GM19240 (cell line): ENCODE results near the gene RAB3GAP1.
"Not testable (repeated sequence)": the region's sequence is repeated elsewhere in the genome, so short reads cannot be mapped to it uniquely, and the experiment has no call there.

Experiments used
- DNase-seq: peaks from one replicate; pipeline ENCODE4 v3.0.0; 2011; ENCODE audit warnings: low spot score; ENCODE audit not compliant: insufficient read length

The RAB3GAP1 gene

GRCh38 chr2:135052042-135052876 is at the start of gene RAB3GAP1:
TSS of gene RAB3GAP1 (plus strand) at chr2:135052292. CDS start at chr2:135052308, 16 bp downstream.
- DNase-seq = peak; percentile 74

DNA sequence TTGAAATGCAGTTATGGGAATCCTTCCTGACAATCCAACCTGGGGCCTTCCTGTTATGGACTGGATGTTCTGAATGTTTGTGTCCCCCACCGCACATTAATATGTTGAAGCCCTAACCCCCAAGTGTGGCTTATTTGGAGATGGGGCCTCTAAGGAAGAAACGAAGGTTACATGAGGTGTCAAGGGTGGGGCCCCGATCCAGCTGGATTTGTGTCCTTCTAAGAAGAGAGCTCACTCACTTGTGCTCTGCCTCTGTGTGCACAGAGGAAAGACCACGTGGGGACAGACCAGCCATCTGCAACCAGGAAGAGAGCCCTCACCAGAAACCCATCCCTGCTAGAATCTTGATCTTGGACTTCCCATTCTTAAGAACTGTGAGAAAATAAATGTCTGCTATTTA is 49.3 kb upstream of the RAB3GAP1 start:
- DNase-seq = no peak

DNA sequence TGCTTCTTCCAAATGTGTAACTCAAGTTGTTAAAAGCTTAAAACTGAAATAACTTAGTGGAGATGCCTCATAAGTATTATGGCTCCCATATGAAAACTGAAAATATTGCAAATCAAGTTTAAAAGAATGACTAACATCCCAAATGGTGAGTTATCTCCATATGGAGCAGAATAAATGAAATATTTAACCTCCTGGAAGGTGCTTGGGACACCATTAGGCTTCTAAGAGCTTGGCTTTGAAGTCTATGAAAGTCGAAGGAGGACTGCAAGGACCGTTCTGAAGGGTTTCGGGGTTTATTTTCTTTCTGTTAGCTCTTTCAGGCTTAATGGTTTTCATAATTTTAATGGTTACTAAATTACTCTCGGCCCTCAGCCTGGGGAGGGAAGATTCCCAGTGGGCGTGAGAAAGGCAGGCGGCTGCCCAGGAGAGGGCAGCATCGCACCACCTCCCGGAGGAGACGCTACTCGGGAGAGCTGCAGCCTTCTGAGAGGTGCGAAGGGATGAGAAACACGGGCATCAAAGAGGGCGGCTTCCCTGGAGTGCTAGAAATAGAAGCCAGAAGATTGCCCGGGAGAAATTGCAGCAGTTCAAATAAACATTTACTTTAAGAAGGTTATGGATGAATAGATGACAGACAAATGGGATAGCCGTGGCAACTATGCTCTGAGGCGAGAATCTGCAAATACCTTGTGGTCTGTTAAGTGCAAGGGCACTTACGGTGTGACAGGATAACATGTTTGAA is 47.9 kb upstream of the RAB3GAP1 start:
- peak; percentile 63 for DNase-seq

DNA sequence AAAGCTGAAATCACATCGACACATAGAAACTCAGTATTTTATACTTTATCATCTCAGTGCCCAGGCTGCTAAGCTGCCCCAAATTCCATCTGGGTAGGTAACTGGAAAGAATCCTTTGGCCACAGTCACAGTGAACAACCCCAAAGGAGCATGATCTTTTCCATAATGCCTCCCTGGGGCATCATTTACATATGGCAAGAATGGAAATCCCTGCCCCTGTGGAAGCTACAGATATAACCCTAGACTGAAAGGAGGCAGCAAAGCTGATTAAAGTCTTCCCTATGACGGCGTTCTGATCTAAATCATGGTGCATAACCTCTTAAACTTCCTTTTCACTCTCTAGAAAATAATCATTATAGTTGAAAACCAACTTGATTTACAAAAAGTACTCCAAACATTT is 46.3 kb upstream of the RAB3GAP1 start:
- DNase-seq = no peak

DNA sequence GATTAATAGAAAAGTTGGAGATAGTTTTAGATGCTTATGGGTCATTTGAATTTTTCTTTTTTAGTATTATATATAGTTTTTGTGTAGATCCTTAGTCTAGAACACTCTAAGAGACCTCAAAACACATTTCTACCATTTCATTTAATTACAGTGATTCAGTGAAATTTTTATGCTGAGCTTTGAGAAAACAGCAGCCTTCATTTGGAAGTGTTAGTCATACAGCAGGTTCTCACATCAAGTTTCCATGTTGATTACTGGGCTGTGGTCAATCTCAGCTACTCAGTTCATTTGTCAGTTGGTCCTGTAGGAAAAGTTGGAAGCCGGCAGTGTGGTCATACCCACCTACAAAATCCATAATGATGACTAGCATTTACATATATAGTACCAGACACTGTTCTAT is 42.8 kb upstream of the RAB3GAP1 start:
- DNase-seq = no peak

DNA sequence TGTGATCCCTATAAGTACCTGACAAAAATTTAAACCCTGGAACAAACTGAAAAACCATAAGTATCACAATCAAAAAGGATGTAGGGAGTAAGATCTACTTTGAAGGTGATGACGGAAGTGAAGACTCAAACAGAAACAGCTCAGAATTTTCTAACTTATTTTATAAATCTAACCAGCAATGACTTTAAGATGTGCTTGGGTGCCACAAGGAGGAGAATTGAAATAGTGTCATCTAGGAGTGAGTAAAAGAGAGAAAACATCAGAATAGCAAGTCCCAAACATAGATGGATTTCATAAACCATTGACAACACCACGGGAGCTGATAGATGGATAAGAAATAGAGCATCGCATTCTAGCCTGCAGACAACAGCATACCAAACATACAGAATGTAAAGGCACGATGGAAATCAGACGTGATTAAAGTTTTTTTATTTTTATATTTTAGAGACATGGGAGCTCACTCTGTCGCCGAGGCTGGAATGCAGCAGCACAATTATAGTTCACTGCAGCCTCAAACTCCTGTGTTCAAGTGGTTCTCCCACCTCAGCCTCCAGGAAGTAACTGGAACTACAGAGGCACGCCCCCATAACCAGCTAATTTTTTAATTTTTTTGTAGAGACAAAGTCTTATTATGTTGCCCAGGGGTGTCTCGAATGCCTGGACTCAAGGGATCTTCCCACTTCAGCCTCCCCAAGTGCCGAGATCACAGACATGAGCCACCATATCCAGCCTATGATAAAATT is 41.7 kb upstream of the RAB3GAP1 start:
- DNase-seq = no peak

GRCh38 chr2:135011633-135012032 is 40.5 kb upstream of the RAB3GAP1 start:
- DNase-seq = no peak

DNA sequence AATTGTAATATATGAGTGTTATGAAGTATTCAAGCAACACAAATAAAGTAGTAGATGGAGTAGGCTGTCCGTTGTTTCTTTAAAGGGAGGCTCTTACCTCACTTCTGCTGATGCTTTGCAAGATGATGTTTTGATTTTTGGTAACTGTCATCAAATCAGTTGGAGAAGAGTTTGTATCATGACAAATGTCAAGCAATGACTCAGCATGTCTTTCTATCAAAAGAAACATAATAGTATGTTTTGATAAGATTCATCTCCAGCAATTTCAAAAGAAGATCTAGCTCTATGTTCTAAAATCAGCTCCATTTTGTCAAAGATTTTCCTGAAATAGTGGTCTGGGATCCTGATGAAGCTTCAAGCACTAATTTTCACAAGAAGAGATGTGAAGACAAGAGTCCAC is 30.5 kb upstream of the RAB3GAP1 start:
- no peak for DNase-seq

- DNase-seq = no peak
These were observed 28.9 kb upstream of the RAB3GAP1 start for GRCh38 chr2:135022952-135023880.

GRCh38 chr2:135023886-135024485 is 28.1 kb upstream of the RAB3GAP1 start:
- DNase-seq = no peak

GRCh38 chr2:135029481-135030134 is 22.5 kb upstream of the RAB3GAP1 start:
- DNase-seq = no peak

DNA sequence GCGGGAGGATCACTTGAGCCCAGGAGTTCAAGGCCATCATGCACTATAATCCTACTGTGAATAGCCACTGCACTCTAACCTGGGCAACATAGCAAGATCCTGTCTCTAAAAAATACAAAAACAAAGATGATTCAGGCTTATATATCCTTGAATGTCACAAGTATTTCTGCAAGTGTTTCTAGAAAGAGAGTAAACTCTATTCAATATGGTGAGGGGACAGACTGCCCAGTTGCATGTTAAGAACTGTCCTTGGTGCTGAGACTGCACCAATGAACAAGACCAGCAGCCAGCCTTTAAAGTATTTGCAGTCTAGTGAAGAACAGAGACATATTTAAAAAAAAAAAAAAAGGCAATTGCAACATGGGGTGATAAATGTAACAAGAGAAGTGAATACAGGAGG is 21.3 kb upstream of the RAB3GAP1 start:
- no peak for DNase-seq

DNA sequence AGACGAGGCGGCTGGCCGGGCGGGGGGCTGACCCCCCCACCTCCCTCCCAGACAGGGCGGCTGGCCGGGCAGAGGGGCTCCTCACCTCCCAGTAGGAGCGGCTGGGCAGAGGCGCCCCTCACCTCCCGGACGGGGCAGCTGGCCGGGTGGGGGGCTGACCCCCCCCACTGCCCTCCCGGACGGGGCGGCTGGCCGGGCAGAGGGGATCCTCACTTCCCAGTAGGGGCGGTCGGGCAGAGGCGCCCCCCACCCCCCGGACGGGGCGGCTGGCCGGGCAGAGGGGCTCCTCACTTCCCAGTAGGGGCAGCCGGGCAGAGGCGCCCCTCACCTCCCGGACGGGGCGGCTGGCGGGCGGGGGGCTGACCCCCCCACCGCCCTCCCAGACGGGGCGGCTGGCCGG is 18.9 kb upstream of the RAB3GAP1 start:
- DNase-seq = not testable (repeated sequence)

GRCh38 chr2:135037831-135038230 is 14.3 kb upstream of the RAB3GAP1 start:
- DNase-seq = no peak

- DNase-seq = no peak
These were observed 8.7 kb upstream of the RAB3GAP1 start for GRCh38 chr2:135043345-135043744.

DNA sequence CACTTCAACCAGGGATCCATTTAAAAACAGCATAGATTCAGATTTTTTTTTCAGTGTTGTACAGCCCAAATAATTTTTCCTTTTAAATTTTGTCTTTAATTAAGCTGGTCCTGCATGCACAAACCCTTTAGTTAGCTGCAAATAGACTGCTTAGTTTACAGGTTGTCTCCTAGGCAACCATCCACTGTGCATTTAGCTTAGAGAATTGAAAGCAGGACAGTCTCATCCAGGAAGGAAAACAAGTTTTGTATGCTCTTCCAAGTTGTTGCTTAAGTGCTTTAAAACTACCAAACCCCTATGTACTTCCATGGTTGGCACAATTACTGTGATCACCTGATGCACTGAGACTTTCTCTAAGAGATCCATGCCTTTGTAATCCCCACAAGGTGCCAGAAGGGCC is 4.8 kb upstream of the RAB3GAP1 start, which contains the start of gene MAP3K19:
Gene MAP3K19, minus strand, starts transcription at position 148 of the 400 bp plus-strand sequence. CDS start 22,800 bp downstream, outside the sequence.
- no peak for DNase-seq

- no peak for DNase-seq
These were observed 4.0 kb upstream of the RAB3GAP1 start for GRCh38 chr2:135048122-135048521.

DNA sequence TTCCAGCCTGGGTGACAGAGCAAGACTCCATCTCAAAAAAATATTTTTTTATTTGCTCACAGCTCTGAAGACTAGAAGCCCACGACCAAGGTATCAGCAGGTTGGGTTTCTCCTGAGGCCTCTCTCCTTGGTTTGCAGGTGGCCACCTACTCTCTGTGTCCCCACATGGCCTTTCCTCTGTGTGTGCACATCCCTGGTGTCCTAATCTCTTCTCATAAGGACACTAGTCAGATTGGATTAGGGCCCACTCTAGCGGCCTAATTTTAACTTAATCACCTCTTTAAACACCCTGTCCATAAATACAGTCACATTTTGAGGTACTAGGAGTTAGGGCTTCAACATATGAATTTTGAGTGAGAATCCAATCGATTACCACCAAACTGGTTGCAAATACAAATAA is 2.0 kb upstream of the RAB3GAP1 start:
- no peak for DNase-seq

DNA sequence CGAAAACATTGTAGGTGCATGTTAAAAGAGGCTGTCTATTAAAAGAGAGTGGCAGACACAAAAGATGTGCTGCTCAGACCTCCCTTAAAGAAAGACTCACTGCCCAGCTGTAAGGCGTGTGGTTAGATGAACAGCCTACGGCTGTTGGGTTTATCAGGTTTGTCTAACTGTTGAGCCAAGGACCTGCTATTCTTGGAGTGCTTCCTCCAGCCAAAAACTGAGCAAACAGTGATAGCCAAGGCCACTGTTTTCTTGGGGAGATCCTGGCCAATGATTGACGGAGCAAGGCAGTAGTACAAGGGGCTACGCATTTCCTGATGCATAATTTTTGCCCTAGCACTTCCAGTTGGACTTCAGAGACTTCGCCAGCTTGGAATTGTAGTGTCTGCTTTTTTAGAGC is 1.4 kb upstream of the RAB3GAP1 start:
- no peak for DNase-seq

GRCh38 chr2:135052997-135053474 is 944 bp downstream of the RAB3GAP1 start:
- no peak for DNase-seq
